DMS114 treated with DMSO at 0.1 percent for 48 hours (cell line): ENCODE results near the gene DNAJC6.
A peak's percentile ranks its signal among the peaks of the same experiment; 100 is the strongest.

ENCODE experiments used
- DNase-seq: peaks from one replicate; lab custom pipeline; 2025; ENCODE audit not compliant: unreplicated experiment; lab: John Stamatoyannopoulos, UW

The DNAJC6 gene

DNA sequence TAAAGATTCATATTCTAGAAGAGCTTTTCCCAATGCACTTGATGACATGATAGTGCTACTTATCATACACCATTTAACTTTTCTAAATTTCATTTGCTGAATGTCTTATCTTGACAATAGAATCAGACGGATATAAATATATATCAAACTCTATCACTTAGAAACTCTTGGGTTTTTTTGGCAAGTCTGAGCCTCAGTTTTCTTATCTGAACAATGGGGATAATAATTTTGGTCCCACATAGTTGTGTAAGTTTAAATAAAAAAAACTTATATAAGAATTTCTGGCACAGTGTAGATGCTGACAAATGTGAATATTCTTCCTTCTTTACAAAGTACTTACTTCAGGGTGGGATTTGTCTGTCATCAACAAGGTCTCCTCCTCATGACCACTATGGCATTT, 89.7 kb downstream of the DNAJC6 start:
- DNase-seq: no peak

DNA sequence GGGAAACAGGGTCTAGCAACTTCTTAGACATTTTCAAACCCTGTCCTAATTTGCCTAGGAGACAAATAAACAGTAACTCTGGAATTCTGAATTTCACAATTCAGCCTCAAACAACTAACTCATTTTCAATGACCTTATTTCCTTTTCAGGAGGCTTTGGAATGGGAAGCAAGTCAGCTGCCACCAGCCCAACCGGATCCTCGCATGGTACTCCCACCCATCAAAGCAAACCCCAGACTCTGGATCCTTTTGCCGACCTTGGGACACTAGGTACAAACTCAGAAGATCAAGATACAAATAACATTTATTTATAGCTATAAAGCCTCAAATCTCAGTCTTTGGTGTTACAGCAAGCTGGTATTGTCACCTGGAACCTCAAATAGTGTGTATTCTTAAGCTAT, 92.3 kb downstream of the DNAJC6 start:
- no peak for DNase-seq

DNA sequence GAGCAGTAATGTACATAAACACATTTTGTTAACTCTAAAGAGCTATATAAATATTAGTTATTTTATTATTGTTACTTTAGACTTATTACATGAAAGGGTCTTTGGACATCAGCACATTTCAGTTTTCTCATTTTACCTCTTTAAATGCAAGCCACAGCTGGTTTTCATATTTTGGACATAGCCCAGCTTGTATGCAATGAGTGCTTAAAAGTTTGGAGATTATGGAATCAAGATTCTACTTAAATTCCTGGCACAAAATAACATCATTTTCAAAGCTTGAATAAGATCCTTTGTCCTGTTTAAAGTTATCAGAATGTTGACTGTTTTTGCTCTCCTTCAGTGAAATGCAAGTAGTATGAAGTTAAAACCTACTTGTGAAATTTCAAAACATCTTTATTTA, 95.6 kb downstream of the DNAJC6 start:
- no peak for DNase-seq

DNA sequence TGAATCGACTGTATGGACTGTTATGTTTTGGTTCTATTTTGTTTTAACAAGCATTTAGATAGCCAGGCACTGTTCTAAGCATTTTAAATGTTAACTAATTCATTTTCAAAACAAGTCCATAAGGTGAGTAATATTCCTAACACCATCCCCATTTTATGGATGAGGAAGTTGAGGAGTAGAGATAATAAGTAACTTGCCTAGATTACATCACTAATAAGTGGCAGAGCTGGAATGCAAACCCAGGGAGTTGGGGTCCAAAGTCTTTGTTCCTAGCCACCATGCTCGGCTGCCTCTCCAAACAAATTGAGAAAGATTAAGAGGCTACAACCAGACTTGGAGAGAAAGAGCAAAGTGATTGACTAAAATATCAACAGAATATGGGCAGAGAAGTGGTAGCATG, 98.5 kb downstream of the DNAJC6 start:
- no peak for DNase-seq

DNA sequence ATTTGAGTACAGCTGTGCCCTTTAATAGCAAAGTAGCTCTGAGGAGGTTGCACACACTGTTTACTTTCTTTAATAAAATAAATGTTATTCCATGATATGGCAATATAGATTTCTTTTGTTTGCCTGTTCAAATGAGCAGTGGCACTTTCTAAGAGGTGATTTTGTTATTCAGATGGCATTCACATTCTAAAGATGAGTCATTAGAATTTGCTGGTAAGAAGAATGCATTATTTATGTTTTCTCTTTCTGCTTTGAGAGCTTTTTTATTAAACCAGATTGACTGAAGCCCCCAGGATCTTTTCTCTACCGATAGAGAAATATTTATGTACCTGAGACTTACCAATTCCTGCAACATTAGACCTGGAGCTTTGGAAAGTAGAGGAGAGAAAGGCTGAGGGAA, 100.0 kb downstream of the DNAJC6 start:
- no peak for DNase-seq

DNA sequence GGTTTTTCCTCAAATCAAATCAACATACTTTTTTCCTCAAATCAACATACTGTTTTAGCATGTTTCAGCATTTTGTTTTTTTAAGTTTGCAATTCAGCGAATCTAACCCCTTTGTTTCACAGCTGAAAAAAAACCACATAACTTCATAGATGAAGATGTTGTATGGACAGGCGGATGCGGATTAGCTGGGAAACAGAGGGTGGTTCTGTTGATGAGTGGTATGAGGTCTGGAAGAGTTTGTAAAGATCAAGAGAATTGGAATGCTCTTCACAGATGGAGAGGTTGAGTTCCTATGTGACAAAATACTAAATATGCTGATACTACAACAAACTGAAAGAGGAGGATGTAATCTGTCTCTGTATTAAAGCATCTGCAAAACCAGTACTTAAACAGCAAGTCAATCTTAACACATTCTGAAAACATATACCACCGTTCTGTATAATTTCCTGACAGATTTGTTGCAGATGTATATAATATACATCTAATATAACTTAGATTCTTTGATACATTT, 100.5 kb downstream of the DNAJC6 start:
- no peak for DNase-seq

DNA sequence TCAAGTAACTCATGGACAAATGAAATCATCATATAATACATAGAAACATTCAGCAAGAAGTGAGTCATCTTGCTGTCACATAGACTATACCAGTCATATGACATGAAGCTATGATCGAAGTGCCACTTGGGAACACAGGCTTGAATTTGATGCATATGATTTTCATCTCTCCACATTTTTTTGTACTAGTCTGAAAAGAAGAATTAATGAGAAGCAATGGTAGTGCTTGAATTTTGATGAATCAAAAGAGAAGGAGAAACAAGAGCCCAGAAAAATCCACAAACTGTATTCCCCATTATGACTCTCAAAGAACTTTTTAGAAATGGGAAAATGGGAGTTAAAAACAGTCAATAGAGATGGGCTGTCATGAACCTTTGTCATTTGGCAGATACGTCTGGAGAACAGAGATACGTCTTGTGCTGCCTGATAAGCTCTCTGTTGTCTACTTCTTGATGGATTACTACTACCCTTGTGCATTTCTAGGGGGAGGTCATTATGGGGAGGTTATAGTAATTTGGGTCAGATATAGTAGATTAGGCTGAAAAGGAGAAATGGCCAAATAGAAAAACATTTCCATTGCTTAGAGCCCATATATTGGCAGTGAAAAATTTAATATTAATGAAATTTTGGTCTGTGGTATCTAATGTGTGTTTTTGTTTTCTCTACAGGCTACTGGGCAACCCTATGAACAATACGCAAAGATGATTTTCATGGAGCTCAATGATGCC, 103.1 kb downstream of the DNAJC6 start:
- DNase-seq: no peak

DNA sequence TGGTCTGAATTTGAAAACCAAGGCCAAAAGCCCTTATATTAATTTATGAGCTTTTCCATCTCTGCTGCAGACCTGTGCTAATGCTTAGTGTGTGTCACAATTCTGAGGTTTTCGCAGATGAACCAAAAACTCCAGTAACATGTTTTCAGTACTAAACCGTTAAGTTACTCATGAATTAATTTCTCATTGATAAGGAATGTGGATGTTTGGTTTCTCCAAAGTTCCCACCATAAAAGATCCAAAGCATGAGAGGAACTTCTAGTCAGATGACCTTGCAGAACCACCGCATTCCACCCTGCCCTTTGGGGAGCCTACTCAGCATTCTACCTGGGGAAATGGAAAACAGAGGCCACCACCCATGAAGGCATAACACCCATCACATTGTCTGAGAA, 103.6 kb downstream of the DNAJC6 start:
- no peak for DNase-seq

DNA sequence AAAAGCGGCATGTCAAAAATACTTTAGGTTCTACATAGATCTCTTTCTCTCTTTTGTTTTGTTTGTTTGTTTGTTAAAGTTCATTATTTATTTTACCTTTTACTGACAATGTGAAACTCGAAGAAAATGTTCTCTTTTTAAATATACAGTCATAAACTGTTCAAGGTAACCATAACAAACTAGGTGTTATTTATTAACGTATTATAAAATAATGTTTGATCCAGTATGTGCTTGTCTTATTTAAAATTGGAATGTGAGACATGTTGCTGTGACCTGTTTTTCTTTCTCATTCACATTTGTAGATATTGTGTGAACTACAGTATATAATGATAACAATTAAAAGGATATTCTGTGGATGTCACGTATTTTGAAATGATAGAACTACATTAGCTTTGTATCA, 105.2 kb downstream of the DNAJC6 start:
- no peak for DNase-seq

DNA sequence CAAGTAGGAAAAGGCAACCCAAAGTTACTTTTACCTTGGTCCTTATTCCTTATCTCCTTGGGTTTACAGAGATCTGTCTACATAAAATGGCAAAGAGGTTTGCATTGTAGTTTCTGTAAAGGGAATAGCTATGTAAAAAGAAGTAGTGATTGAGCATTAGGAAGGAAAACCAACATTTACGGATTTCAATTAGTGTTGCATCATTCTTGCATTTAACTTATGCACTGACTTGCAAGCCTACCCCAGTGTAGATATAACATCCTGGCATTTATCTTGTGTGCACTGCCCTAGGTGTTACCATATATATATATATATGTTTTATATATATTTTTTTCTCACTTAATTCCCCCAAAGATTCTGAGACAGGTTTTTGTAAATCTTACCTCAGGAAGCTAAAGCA, 107.4 kb downstream of the DNAJC6 start:
- DNase-seq: no peak

DNA sequence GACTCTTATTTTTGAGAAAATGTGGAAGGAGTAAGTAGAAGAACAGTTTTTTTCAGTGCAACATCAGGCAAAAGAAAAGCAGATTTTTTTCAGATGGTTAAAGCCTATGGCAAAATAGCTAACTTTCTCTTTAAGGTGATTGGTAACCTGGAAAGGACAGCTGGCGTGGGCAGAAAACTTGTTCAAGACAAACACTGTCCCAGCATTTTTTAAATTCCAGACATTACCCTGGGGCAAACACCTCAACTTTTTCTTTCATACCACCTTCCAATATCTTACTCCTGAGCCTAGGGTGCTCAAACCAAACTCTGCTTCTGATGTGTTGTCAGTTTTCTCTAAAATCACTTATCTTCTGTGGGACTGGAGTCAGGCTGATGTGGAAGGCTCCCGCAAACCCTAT, 108.4 kb downstream of the DNAJC6 start:
- no peak for DNase-seq

DNA sequence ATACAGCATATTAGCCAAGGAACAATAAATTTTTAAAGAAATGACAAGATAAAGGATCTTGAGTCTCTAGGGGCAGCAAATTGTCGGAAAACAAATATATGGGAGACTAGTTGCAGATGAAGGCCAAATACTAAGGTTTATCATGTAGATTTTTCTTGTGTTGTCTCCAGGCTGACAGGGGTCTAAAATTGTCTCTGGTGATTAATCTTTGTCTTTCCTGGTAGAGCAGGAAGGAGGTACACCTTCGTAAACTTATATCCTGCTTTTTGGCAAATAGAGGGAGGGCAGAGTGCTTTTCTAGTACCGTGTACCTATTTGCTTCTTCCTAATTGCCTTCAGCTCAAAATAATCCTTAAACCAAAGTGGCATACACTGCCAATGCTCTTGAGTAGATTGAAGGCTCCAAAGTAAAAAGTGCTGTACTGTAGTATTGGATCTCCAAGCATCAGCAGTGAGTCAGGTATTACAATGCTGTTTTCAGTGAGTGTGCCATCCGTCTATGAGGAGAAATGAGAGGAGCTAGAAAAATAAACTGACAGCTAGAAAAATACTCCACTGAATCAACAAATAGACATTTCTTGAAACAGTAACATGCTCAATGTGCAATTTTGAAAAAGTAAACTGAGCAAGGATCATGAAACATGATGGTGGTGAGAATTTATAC, 109.3 kb downstream of the DNAJC6 start:
- no peak for DNase-seq

DNA sequence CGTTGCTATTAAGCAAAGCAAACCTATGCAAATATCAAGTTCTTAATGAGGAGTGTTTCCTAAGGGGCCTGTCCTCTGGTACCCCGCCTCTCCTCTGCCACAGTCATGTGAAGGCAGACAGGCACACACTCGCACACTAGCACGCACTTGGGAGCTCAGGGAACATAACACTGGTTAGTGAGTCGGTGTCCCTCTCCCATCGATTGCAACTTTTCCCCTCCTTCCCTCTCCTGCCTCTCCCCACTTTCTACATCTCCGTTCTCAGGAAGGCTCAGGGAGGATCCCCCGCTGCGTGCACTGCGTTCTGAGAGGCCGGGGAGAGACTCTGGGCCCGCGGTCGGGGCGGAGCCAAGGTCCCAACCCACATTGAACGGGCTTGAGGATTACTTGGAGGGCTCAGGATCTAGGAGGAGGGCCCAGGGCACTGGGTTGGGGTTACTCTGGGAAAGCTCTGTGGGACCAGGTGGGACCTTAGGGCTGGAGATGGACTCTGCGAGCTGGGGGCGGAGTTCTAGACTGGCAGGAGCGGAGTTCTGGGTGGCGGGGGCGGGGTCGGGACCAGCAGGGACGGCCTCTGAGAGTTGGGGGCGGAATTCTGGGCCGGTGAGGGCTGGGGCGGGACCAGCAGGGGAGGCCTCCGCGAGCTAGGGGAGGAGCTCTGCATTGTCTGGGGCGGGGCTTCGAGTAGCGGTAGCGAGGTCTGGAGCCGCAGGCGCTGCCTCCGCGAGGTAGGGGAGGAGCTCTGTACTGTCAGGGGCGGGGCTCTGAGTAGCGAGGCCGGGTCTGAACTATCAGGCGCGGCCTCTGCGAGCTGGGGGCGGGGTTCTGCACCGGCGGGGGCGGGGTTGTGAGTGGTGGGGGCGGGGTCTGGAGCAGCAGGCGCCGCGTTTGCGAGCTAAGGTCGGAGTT, 110.6 kb downstream of the DNAJC6 start:
- DNase-seq: peak; percentile 94

DNA sequence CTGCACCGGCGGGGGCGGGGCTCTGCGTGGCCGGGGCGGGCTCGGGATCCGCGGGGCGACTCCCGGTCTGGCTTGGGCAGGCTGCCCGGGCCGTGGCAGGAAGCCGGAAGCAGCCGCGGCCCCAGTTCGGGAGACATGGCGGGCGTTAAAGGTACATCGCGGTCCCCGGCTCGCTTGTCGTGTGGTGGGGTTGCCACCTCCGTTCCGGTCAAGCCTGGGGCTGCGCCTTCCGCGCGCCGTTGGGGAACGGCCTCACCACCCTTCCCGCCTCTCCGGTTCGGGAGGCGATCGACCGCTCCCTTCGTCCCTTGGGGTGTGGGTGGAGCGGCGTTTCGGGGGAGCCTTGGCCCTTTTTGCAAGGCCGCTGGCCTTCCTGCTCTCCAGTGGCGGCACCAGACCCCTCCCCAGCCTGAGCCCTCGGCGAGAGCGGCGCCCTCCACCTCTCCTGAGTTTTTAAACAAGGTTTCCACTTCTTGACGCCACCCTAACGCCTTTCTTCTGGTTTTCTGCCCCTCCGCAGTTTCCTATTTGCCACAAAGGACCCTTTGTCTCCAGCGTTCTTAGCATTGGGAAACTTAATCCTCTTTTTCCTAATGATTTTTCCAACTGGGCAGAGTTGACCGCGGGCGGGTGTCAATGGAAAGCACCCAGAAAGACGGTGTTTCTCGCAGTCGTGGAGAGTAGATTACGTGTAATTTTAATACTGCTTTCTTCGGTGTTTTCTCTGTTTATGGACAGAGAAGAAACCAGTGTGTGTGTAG, 111.4 kb downstream of the DNAJC6 start, which contains the start of the genes LEPR and LEPROT:
Gene LEPR (plus strand): TSS at position 79 of the 761 bp plus-strand sequence. CDS start 144,898 bp downstream, outside the sequence.
Gene LEPROT (plus strand): TSS at position 79 of the 761 bp plus-strand sequence. CDS start 57 bp downstream, at position 136.
- no peak for DNase-seq

DNA sequence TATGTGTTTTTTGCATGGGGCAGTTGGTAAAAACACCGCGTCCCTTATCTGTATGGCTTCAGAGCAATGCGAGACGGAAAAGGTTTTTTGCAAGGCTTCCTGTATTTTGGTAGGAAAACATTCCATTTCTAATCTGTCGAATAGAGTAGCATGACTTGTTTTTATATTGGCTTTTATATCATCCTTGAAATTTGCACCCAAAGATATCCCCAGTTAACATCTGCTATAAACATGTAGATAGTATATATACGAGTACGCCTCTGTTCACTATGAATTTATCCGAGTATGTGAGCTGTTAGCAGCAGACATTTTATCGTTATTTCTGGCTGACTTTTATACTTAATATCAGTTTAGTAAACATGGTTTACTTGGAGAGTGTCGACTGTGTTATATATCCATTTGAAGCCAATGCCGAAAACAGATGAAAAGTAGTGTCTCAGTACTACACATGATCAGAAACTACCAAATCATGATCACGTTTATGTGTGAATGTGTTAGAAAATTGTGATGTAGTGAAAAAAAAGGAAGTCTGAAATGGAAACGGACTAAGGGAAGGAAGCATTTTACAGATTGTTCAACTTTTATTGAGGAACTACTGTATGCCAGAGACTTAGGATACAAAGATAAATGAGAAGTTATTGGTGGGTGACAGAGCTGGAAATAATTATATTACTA, 112.1 kb downstream of the DNAJC6 start:
- no peak for DNase-seq

DNA sequence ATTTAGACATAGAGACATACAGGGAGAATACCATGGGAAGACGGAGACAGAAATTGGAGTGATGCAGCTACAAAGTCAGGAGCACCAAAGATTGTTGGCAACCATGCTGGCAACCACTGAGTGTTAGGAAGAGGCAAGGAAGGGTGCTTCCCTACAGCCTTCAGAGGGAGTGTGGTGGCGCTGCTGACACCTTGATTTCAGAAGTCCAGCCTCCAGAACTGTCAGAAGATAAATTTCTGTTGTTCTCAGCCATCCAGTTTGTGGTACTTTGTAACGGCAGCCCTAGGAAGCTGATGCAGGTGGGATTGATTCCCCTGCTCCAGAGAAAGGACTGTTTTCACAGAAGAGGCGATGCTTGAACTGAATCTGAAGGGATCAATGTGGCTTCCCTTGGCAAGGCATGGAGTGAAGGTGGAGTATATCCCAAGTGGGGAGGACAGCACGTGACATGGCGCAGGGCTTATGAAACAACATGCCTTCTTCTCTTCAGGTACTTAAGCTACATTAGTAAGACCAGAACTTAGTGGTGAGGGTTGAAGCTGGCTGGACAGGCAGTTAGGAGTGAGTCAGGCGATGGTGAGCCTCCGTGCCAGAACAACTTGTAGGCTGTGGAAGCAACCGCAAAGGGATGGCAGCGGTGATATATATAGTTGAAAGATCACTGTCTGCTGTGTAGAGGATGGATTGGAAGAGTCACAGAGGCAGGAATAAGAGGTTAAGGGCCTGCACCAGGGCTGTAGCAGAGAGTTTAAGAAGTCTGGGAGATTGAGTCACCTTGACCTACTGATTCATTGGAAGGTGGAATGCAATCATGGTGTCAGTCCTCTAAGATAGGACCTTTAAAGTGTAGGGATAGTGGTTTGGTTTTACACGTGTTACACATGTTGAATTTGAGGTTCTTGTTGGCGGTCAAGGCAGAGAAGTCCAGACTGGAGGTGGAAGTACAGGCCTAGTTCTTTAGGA, 113.2 kb downstream of the DNAJC6 start:
- no peak for DNase-seq

DNA sequence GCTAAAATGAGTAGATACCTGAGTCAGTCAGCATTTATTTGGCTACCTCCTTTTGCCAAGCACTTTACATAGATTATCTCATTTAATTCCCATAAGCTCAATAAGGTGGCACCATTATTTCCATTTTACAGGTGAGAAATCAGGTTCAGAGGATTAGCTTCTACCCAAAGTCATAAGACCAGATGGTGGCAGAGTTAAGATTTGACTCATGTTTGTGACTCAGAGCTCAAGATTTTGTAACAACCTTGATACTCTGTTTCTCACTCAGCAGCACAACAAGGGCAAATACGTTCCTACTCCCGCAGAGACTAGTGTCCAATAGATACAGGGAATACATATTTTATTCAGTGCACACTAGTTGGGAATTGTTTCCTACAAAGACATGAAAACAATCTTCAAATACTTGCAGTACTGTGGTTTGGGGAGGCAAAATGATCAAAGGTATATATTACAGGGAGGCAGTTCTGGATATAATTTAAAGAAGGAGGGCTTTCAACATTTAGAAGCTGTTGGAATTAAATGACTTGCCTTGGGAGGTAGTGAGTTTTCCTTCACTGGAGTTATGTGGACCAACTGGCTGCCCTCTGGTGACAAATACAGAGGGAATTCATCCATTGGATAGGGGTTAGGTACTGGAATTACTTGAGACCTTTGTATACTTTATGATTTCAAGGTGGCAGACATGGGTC, 114.7 kb downstream of the DNAJC6 start:
- DNase-seq: no peak

DNA sequence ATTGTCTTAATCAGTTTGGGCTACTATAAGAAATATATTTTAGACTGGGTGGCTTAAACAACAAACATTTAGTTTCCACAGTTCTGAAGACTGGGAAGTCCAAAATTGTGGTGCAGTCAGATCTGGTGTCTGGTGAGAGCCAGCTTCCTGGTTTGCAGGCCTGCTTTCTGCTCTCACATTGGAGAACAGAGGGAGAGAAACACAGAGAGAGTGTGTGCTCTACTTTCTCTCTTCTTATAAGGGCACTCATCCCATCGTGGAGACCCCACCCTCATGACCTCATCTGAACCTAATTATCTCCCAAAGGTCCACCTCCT, 115.2 kb downstream of the DNAJC6 start:
- DNase-seq: no peak

DNA sequence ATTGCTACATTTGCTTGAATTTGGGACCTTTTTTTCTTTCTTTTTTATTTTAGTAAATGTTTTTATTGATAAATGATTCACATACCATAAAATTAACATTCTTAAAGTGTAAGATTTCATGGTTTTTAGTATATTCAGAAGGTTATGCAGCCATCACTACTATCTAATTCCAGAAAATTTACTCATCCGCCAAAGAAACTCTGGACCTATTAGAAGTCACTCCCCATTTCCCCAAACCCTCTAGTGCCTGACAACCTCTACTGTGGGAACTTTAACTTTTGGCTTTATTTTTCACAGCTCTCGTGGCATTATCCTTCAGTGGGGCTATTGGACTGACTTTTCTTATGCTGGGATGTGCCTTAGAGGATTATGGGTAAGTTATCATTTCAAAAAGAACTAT, 115.7 kb downstream of the DNAJC6 start:
- DNase-seq: no peak
